Activated CD4-positive, alpha-beta memory T cell treated with anti-CD3 and anti-CD28 coated beads, Interleukin-2, amount 10 ng/mL, durations not matched to agents 7 days and 5 days (primary cell): ENCODE results near the gene ANKHD1. TPM values are rescaled to one million over a fixed set of nuclear protein-coding genes. Genes with fewer than 3 reads are reported as not detected.
A peak's percentile ranks its signal among the peaks of the same experiment; 100 is the strongest.

Experiments used
- CTCF ChIA-PET: fragments of 350-600 bp; sonication (Branson Sonifier 250); formaldehyde crosslinking; loops from one replicate; lab custom pipeline; 2021; ENCODE audit warnings: antibody characterized with exemption, inconsistent platforms; lab: Charles Lee
- POLR2A ChIA-PET: fragments of 350-600 bp; sonication (Branson Sonifier 250); formaldehyde crosslinking; loops from one replicate; lab custom pipeline; 2021; ENCODE audit warnings: antibody characterized with exemption; lab: Charles Lee
- DNase-seq: peaks from one replicate; pipeline ENCODE4 v3.0.0-alpha.2; 2020
- H3K27ac Mint-ChIP-seq: one replicate; pipeline ENCODE4 v1.8.0; 2021; ENCODE audit warnings: mild to moderate bottlenecking, mixed read lengths
- H3K27me3 Mint-ChIP-seq: one replicate; pipeline ENCODE4 v1.8.0; 2021; ENCODE audit warnings: mixed read lengths
- H3K36me3 Mint-ChIP-seq: one replicate; pipeline ENCODE4 v1.8.0; 2021; ENCODE audit warnings: low read depth, mixed read lengths
- H3K4me1 Mint-ChIP-seq: one replicate; pipeline ENCODE4 v1.8.0; 2021; ENCODE audit warnings: mixed read lengths
- H3K4me3 Mint-ChIP-seq: one replicate; pipeline ENCODE4 v1.8.0; 2021; ENCODE audit warnings: mild to moderate bottlenecking, mixed read lengths
- H3K9me3 Mint-ChIP-seq: one replicate; pipeline ENCODE4 v1.8.0; 2021; ENCODE audit warnings: mixed read lengths
- total RNA-seq, 2 experiments: library from RNA; stranded (reverse); gene quantifications; one replicate each; pipeline ENCODE4 v1.2.3, GENCODE V29; 2021

The ANKHD1 gene
- total RNA-seq, 2 experiments from 2014 or later: 109 to 122 TPM

DNA sequence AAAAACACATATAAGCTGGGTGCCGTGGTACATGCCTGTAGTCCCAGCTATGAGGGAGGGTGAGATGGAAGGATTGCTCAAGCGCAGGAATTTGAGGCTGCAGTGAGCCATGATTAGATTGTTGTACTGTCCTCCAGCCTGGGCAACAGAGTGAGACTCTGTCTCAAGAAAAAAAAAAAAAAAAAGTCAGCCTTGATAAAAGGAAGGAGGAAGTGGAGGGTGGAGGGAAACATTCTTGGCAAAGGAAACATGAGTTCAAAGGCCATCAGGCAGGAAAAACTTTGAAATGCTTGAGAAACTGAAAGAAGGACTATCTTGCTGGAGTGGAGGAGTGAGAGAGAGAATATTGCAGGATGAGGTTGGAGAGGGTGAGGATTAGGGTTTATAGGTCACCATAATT lies 18.3 kb upstream of the ANKHD1 start:
- Mint-ChIP-seq H3K27me3 (no peaks in the 10 kb centered on the region), H3K4me3 (no peak overlapping the region), H3K27ac (no peak overlapping the region), H3K4me1 (peaks cover 4% of the 10 kb centered on the region), H3K9me3 (no peaks in the 10 kb centered on the region), H3K36me3 (peaks cover 3% of the 10 kb centered on the region)
- ChIA-PET CTCF (interaction anchor here (0.7 to 1.7 kb wide), 2 partner anchors 11 to 820 kb away, joined by 4 to 5 read pairs; no protein-coding TSS in a partner anchor), POLR2A (no interaction called here)
- no peak for DNase-seq

- CTCF ChIA-PET: interaction anchor here (0.6 to 4.2 kb wide), 3 partner anchors 15 to 234 kb away, joined by 3 to 25 read pairs (median 4); no protein-coding TSS in a partner anchor
- no peaks in the 10 kb centered on the region for H3K9me3 Mint-ChIP-seq
- peaks cover 8% of the 10 kb centered on the region for H3K36me3 Mint-ChIP-seq
- no peaks in the 10 kb centered on the region for H3K27me3 Mint-ChIP-seq
- no peak overlapping the region for H3K27ac Mint-ChIP-seq
- DNase-seq: no peak
- H3K4me1 Mint-ChIP-seq: peaks cover 6% of the 10 kb centered on the region
- POLR2A ChIA-PET: interaction anchor here (0.9 kb wide), 1 partner anchor 13 kb away, joined by 3 read pairs; the partner anchor contains the start of gene ANKHD1
- no peak overlapping the region for H3K4me3 Mint-ChIP-seq
Measured at GRCh38 chr5:140388052-140388451, 13.6 kb upstream of the ANKHD1 start.

DNA sequence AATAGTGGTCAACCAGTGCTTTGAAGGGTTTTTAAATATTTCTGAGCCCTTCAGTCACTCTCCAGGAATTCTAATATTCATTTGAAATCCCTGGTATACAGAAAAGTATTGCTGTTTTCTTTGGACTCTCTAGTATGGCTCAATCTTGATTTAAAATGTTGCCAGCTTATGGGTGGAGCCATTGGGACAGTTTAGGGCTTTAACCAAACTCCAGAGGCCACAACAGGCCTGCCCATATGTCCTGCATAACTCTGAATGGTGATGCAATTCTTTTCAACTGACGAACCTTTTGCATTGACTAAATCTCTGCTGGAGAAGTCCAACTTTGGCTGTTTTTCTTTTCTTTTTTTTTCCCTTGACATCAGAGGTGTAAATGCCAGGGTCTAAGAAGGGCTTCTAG lies 10.3 kb upstream of the ANKHD1 start:
- Mint-ChIP-seq H3K27me3 (no peaks in the 10 kb centered on the region), H3K36me3 (peaks cover 5% of the 10 kb centered on the region), H3K9me3 (no peaks in the 10 kb centered on the region), H3K4me1 (peaks cover 2% of the 10 kb centered on the region), H3K4me3 (no peak overlapping the region), H3K27ac (no peak overlapping the region)
- no peak for DNase-seq
- CTCF ChIA-PET: interaction anchor here (2.0 kb wide), 1 partner anchor 19 kb away, joined by 4 read pairs; no protein-coding TSS in a partner anchor
- POLR2A ChIA-PET: interaction anchor here (0.7 kb wide), 1 partner anchor 10 kb away, joined by 3 read pairs; no protein-coding TSS in a partner anchor

DNA sequence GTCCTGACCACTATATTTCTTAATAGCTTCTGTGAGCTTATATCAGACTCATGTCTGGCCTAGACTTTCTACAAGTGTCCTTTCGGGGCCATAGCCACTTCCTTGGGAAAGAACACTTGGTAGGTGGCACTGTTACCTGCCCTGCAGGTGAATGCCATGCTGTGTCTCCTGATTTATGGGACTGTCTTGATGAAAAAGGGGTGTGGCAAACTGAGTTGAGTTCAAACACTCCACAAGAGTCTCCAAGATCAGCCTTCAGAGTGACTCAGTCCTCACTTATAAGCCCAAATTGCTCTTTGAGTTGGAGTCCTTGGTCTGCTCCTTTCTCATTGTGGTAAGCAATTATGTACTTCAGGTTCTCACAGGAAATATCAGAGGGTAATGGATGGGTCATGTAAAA lies 9.9 kb upstream of the ANKHD1 start:
- H3K36me3 Mint-ChIP-seq: peaks cover 5% of the 10 kb centered on the region
- POLR2A ChIA-PET: interaction anchor here (0.7 kb wide), 1 partner anchor 10 kb away, joined by 3 read pairs; no protein-coding TSS in a partner anchor
- H3K9me3 Mint-ChIP-seq: no peaks in the 10 kb centered on the region
- H3K27me3 Mint-ChIP-seq: no peaks in the 10 kb centered on the region
- H3K4me1 Mint-ChIP-seq: peaks cover 2% of the 10 kb centered on the region
- H3K4me3 Mint-ChIP-seq: no peak overlapping the region
- H3K27ac Mint-ChIP-seq: no peak overlapping the region
- DNase-seq: no peak
- CTCF ChIA-PET: interaction anchor here (2.0 kb wide), 1 partner anchor 20 kb away, joined by 4 read pairs; no protein-coding TSS in a partner anchor

DNA sequence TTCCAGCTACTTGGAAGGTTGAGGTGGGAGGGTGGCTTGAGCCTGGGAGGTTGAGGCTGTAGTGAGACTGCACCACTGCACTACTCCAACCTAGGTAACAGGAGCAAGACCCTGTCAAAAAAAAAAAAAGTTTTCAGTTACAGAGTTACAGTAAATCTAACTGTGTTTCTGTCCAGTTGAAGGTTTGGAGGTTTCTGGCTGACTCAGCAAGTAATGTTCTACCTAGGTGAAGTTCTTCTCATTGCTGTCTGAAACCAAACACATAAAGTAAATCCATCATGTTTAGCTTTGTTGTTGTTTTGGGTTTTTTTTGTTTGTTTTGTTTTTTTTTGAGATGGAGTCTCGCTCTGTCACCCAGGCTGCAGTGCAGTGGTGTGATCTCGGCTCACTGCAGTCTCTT lies 7.9 kb upstream of the ANKHD1 start:
- POLR2A ChIA-PET: interaction anchor here (1.2 to 2.1 kb wide), 3 partner anchors 8 to 303 kb away, joined by 3 to 5 read pairs (median 5); partner anchors contain the start of gene ANKHD1
- Mint-ChIP-seq H3K27me3 (no peaks in the 10 kb centered on the region), H3K9me3 (no peaks in the 10 kb centered on the region), H3K27ac (no peak overlapping the region), H3K4me1 (peaks cover 2% of the 10 kb centered on the region), H3K36me3 (peaks cover 5% of the 10 kb centered on the region), H3K4me3 (no peak overlapping the region)
- CTCF ChIA-PET: no interaction called here
- no peak for DNase-seq

- Mint-ChIP-seq H3K36me3 (peaks cover 8% of the 10 kb centered on the region), H3K27ac (no peak overlapping the region), H3K27me3 (no peaks in the 10 kb centered on the region), H3K4me1 (peaks cover 16% of the 10 kb centered on the region), H3K9me3 (no peaks in the 10 kb centered on the region), H3K4me3 (no peak overlapping the region)
- ChIA-PET POLR2A (no interaction called here), CTCF (interaction anchor here (0.7 kb wide), 1 partner anchor 629 kb away, joined by 3 read pairs; no protein-coding TSS in a partner anchor)
- no peak for DNase-seq
Measured at GRCh38 chr5:140398379-140398811, 3.2 kb upstream of the ANKHD1 start.

- no peaks in the 10 kb centered on the region for H3K27me3 Mint-ChIP-seq
- H3K27ac Mint-ChIP-seq: peak overlapping the region; percentile 76
- no peaks in the 10 kb centered on the region for H3K9me3 Mint-ChIP-seq
- DNase-seq: no peak
- peaks cover 20% of the 10 kb centered on the region for H3K36me3 Mint-ChIP-seq
- no peak overlapping the region for H3K4me3 Mint-ChIP-seq
- ChIA-PET POLR2A (interaction anchor here (1.1 to 2.9 kb wide), 22 partner anchors 12 to 1219 kb away, joined by 3 to 39 read pairs (median 6); partner anchors contain the start of genes DIAPH1, EIF4EBP3, HARS1 and HARS2), CTCF (interaction anchor here (1.0 to 3.5 kb wide), 4 partner anchors 37 to 237 kb away, joined by 3 to 11 read pairs (median 7); partner anchors contain the start of gene HBEGF)
- H3K4me1 Mint-ChIP-seq: peaks cover 30% of the 10 kb centered on the region
Measured at GRCh38 chr5:140399979-140400729, 1.5 kb upstream of the ANKHD1 start.

DNA sequence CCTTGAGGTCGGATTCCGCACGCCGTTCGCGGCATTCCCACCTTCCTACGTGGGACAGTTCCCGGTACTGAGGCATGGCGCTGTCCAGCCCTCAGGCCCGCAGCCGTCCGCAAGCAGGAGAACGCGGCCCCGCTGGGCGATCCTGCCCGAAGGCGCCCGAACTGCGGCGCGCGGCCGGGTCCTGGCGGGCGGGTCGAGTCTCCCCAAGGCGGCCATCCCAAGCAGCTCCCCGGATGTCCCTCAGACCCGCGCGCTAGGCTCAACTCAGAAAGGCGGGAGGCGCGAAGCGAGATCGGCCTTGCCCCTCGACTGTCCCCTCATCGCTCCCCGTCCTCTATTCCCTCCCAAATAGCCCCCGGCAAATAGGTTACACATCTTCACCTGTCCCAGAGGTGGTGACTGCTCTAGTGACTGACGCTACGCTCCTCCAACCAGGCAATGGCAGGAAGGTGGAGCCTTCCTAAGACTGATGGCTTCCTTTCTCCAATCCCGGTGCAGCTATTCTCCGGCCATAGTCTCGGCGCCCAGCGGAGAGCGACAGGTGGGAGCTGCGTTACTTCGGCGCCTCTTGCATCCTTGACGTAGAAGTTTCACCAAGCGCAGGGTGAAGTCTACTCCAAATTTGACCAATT lies 787 bp upstream of the ANKHD1 start:
- H3K36me3 Mint-ChIP-seq: peaks cover 21% of the 10 kb centered on the region
- peak overlapping the region; percentile 76 for H3K27ac Mint-ChIP-seq
- no peaks in the 10 kb centered on the region for H3K27me3 Mint-ChIP-seq
- peak; percentile 87 for DNase-seq
- CTCF ChIA-PET: interaction anchor here (0.6 to 3.5 kb wide), 12 partner anchors 28 to 1935 kb away, joined by 3 to 13 read pairs (median 3); partner anchors contain the start of gene HBEGF
- POLR2A ChIA-PET: interaction anchor here (0.7 to 2.9 kb wide), 47 partner anchors 8 to 1219 kb away, joined by 3 to 39 read pairs (median 5); partner anchors contain the start of genes APBB3, CD14, DIAPH1 and EIF4EBP3
- H3K4me1 Mint-ChIP-seq: peaks cover 32% of the 10 kb centered on the region
- no peak overlapping the region for H3K4me3 Mint-ChIP-seq
- no peaks in the 10 kb centered on the region for H3K9me3 Mint-ChIP-seq

- Mint-ChIP-seq H3K4me3 (no peak overlapping the region), H3K4me1 (peaks cover 34% of the 10 kb centered on the region), H3K9me3 (no peaks in the 10 kb centered on the region), H3K36me3 (peaks cover 27% of the 10 kb centered on the region), H3K27ac (no peak overlapping the region), H3K27me3 (no peaks in the 10 kb centered on the region)
- ChIA-PET POLR2A (interaction anchor here (0.6 to 2.9 kb wide), 29 partner anchors 9 to 1206 kb away, joined by 3 to 39 read pairs (median 5); partner anchors contain the start of genes EIF4EBP3, HARS1, HARS2 and HBEGF), CTCF (interaction anchor here (0.6 to 3.5 kb wide), 13 partner anchors 30 to 295 kb away, joined by 3 to 13 read pairs (median 4); partner anchors contain the start of genes EIF4EBP3 and HBEGF)
- DNase-seq: peak; percentile 59
Measured at GRCh38 chr5:140402258-140403074, 833 bp downstream of the ANKHD1 start.

- Mint-ChIP-seq H3K9me3 (no peaks in the 10 kb centered on the region), H3K27me3 (no peaks in the 10 kb centered on the region), H3K36me3 (peaks cover 30% of the 10 kb centered on the region), H3K4me1 (peaks cover 36% of the 10 kb centered on the region), H3K27ac (no peak overlapping the region), H3K4me3 (no peak overlapping the region)
- no peak for DNase-seq
- ChIA-PET CTCF (no interaction called here), POLR2A (no interaction called here)
Measured at GRCh38 chr5:140403613-140404012, 2.0 kb downstream of the ANKHD1 start.

- Mint-ChIP-seq H3K4me3 (no peak overlapping the region), H3K27ac (no peak overlapping the region), H3K4me1 (peaks cover 27% of the 10 kb centered on the region), H3K27me3 (no peaks in the 10 kb centered on the region), H3K36me3 (peaks cover 31% of the 10 kb centered on the region), H3K9me3 (no peaks in the 10 kb centered on the region)
- CTCF ChIA-PET: no interaction called here
- POLR2A ChIA-PET: no interaction called here
- no peak for DNase-seq
Measured at GRCh38 chr5:140408750-140409241, 7.2 kb downstream of the ANKHD1 start.

DNA sequence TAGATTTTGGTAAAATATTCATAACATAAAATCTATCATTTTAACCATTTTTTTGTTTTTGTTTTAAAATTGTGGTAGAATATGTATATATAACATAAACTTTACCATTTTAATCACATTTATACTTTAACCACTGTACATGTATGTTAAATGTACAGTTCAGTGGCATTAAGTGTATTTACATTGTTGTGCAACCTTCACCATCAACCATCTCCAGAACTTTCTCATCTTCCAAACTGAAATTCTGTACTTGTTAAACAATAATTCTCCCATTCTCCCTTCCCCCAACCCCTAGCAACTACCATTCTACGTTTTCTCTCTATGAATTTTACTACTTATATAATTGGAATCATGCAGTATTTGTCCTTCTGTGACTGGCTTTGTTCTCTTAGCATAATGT lies 11.6 kb downstream of the ANKHD1 start:
- Mint-ChIP-seq H3K4me3 (no peak overlapping the region), H3K9me3 (no peaks in the 10 kb centered on the region), H3K36me3 (peaks cover 23% of the 10 kb centered on the region), H3K4me1 (peaks cover 13% of the 10 kb centered on the region), H3K27me3 (no peaks in the 10 kb centered on the region), H3K27ac (no peak overlapping the region)
- ChIA-PET CTCF (no interaction called here), POLR2A (no interaction called here)
- DNase-seq: no peak
